PC-9 (cell line): Measurements from ENCODE around the gene SLC25A30. TPM values are rescaled to one million over a fixed set of nuclear protein-coding genes. Genes with fewer than 3 reads are reported as not detected.

Experiments used
- BruUV-seq: library from RNA; stranded (reverse); fragments of 400-500 nt; replicated peaks from 2 replicates; lab custom pipeline; 2021; lab: Mats Ljungman, UMichigan
- CTCF ChIA-PET: fragments of 300-600 bp; sonication (Branson Sonifier 250); formaldehyde crosslinking; loops from one replicate; lab custom pipeline; 2022; ENCODE audit warnings: antibody characterized with exemption; lab: Charles Lee
- POLR2A ChIA-PET: fragments of 300-600 bp; sonication (Branson Sonifier 250); formaldehyde crosslinking; loops from one replicate; lab custom pipeline; 2022; ENCODE audit warnings: antibody characterized with exemption; ENCODE audit not compliant: unreplicated experiment; lab: Charles Lee
- DNase-seq, 2 experiments: peaks; one replicate each; pipeline versions ENCODE4 v3.0.0 to v3.0.0-alpha.2; 2015 to 2022; ENCODE audit warnings: mixed read lengths in 1 of 2
- H2AFZ ChIP-seq: fragments of 200-600 bp; sonication (generic); 2 replicates; pipeline ENCODE4 v1.8.1; 2017; ENCODE audit warnings: antibody characterized with exemption
- H3F3A ChIP-seq: fragments of 200-600 bp; sonication (generic); 2 replicates; pipeline ENCODE4 v1.8.1; 2017; ENCODE audit warnings: antibody characterized with exemption, mild to moderate bottlenecking, low read depth; ENCODE audit not compliant: insufficient read depth
- H3K27ac ChIP-seq: fragments of 200-600 bp; sonication (generic); 2 replicates; pipeline ENCODE4 v1.6.1; 2016; ENCODE audit warnings: mixed run types
- H3K27me3 ChIP-seq: fragments of 200-600 bp; sonication (generic); 2 replicates; pipeline ENCODE4 v1.6.1; 2016; ENCODE audit warnings: low read depth, mixed run types; ENCODE audit not compliant: insufficient read depth
- H3K36me3 ChIP-seq: fragments of 200-600 bp; sonication (generic); 2 replicates; pipeline ENCODE4 v1.6.1; 2016; ENCODE audit warnings: low read depth, mixed run types
- H3K4me1 ChIP-seq: fragments of 200-600 bp; sonication (generic); replicated peaks from 2 replicates; pipeline ENCODE4 v1.6.1; 2016; ENCODE audit warnings: mixed run types; ENCODE audit not compliant: insufficient read depth
- H3K4me2 ChIP-seq: fragments of 200-600 bp; sonication (generic); 2 replicates; pipeline ENCODE4 v1.6.1; 2017; ENCODE audit warnings: mixed run types
- H3K4me3 ChIP-seq: fragments of 200-600 bp; sonication (generic); 2 replicates; pipeline ENCODE4 v1.6.1; 2016; ENCODE audit warnings: mixed run types
- H3K79me2 ChIP-seq: fragments of 200-600 bp; sonication (generic); 2 replicates; pipeline ENCODE4 v1.6.1; 2017; ENCODE audit warnings: low read depth, mixed run types
- H3K9me2 ChIP-seq: fragments of 200-600 bp; sonication (generic); 2 replicates; pipeline ENCODE4 v1.8.1; 2017; ENCODE audit warnings: mild to moderate bottlenecking; ENCODE audit not compliant: insufficient read depth
- H3K9me3 ChIP-seq: fragments of 200-600 bp; sonication (generic); 2 replicates; pipeline ENCODE4 v1.8.1; 2016; ENCODE audit warnings: low read depth; ENCODE audit not compliant: insufficient read depth
- H4K20me1 ChIP-seq: fragments of 200-600 bp; sonication (generic); 2 replicates; pipeline ENCODE4 v1.8.1; 2017; ENCODE audit not compliant: insufficient read depth
- EZH2 ChIP-seq: fragments of 200-600 bp; sonication (generic); IDR thresholded peaks from 2 replicates; pipeline ENCODE4 v1.8.0; 2017; ENCODE audit warnings: antibody characterized with exemption, low read depth
- intact Hi-C: fragments of 100-400 bp; cut with micrococcal nuclease; formaldehyde crosslinking; loops from one replicate; pipeline ENCODE4 v1.10.0; 2022; ENCODE audit not compliant: unreplicated experiment
- total RNA-seq: library from RNA; stranded (reverse); gene quantifications from 2 replicates; pipeline ENCODE4 v1.2.3, GENCODE V29; 2021
- TF ChIP-seq, protein P1 (sequence below): fragments of 200-600 bp; sonication (generic); conservative IDR thresholded peaks from 2 replicates; pipeline ENCODE4 v1.6.1; 2017; ENCODE audit warnings: mixed run types, antibody characterized with exemption, mild to moderate bottlenecking, moderate library complexity

Gene SLC25A30
- total RNA-seq, 1 experiment from 2014 or later = 11.2 TPM

- Histone ChIP-seq H2AFZ (no peak overlapping the region), H3K27ac (no peak overlapping the region), H3K36me3 (0 out of 2 replicates have a peak, but pooled peaks cover 7% of the 10 kb centered on the region), H3F3A (peaks cover 5% of the 10 kb centered on the region; the same call in 1 of the 2 replicates), H3K79me2 (no peaks in the 10 kb centered on the region), H3K9me2 (no peaks in the 10 kb centered on the region), H3K4me2 (no peak overlapping the region), H3K9me3 (no peaks in the 10 kb centered on the region), H3K27me3 (no peaks in the 10 kb centered on the region), H3K4me3 (no peak overlapping the region), H3K4me1 (no peaks in the 10 kb centered on the region), H4K20me1 (peaks cover 7% of the 10 kb centered on the region; the same call in 1 of the 2 replicates)
- DNase-seq = no peak
- ChIA-PET POLR2A (interaction anchor here (0.6 kb wide), 1 partner anchor 1472 kb away, joined by 6 read pairs; no protein-coding TSS in a partner anchor), CTCF (interaction anchor here (0.7 kb wide), 1 partner anchor 25 kb away, joined by 6 read pairs; no protein-coding TSS in a partner anchor)
- no peak for TF ChIP-seq EZH2
- TF ChIP-seq, protein P1, sequence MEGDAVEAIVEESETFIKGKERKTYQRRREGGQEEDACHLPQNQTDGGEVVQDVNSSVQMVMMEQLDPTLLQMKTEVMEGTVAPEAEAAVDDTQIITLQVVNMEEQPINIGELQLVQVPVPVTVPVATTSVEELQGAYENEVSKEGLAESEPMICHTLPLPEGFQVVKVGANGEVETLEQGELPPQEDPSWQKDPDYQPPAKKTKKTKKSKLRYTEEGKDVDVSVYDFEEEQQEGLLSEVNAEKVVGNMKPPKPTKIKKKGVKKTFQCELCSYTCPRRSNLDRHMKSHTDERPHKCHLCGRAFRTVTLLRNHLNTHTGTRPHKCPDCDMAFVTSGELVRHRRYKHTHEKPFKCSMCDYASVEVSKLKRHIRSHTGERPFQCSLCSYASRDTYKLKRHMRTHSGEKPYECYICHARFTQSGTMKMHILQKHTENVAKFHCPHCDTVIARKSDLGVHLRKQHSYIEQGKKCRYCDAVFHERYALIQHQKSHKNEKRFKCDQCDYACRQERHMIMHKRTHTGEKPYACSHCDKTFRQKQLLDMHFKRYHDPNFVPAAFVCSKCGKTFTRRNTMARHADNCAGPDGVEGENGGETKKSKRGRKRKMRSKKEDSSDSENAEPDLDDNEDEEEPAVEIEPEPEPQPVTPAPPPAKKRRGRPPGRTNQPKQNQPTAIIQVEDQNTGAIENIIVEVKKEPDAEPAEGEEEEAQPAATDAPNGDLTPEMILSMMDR = no peak
- no TSS peak for BruUV-seq
- intact Hi-C loops = no loop called here
Observed at GRCh38 chr13:45353895-45354294, 64.3 kb downstream of the SLC25A30 start.

GRCh38 chr13:45352031-45352430, 66.1 kb downstream of the SLC25A30 start:
- POLR2A ChIA-PET = no interaction called here
- Histone ChIP-seq H2AFZ (no peak overlapping the region), H3K79me2 (no peaks in the 10 kb centered on the region)

GRCh38 chr13:45350152-45350551, 68.0 kb downstream of the SLC25A30 start:
- H3K4me3 ChIP-seq = no peak overlapping the region
- ChIA-PET POLR2A (no interaction called here), CTCF (no interaction called here)

More at GRCh38 chr13:45352031-45352430, 66.1 kb downstream of the SLC25A30 start:
- Histone ChIP-seq H3K27me3 (no peaks in the 10 kb centered on the region), H3K9me3 (no peaks in the 10 kb centered on the region), H3K36me3 (peaks cover 10% of the 10 kb centered on the region; the same call in 1 of the 2 replicates), H3K4me1 (no peaks in the 10 kb centered on the region), H3K4me2 (no peak overlapping the region), H3K9me2 (no peaks in the 10 kb centered on the region), H3K4me3 (no peak overlapping the region), H3K27ac (no peak overlapping the region), H3F3A (peaks cover 17% of the 10 kb centered on the region; the same call in 1 of the 2 replicates), H4K20me1 (peaks cover 7% of the 10 kb centered on the region; the same call in 1 of the 2 replicates)
- TF ChIP-seq, protein P1 = no peak
- TF ChIP-seq EZH2 = no peak
- peak in 1 of 2 experiments; percentile 52 for DNase-seq
- intact Hi-C loops = loop anchor here (1.0 kb wide), 1 partner anchor 13 kb away; no protein-coding TSS in a partner anchor
- BruUV-seq = no TSS peak
- CTCF ChIA-PET = interaction anchor here (0.5 to 0.6 kb wide), 2 partner anchors 23 to 380 kb away, joined by 3 to 5 read pairs; no protein-coding TSS in a partner anchor

More at GRCh38 chr13:45350152-45350551, 68.0 kb downstream of the SLC25A30 start:
- TF ChIP-seq, protein P1 = no peak
- Histone ChIP-seq H3K4me2 (no peak overlapping the region), H3K27me3 (no peaks in the 10 kb centered on the region), H4K20me1 (peaks cover 3% of the 10 kb centered on the region; the same call in 1 of the 2 replicates), H3K9me3 (no peaks in the 10 kb centered on the region), H3K36me3 (peaks cover 10% of the 10 kb centered on the region; the same call in 1 of the 2 replicates), H3K27ac (no peak overlapping the region), H3K79me2 (no peaks in the 10 kb centered on the region), H3K9me2 (no peaks in the 10 kb centered on the region), H2AFZ (no peak overlapping the region), H3F3A (peaks cover 12% of the 10 kb centered on the region; the same call in 1 of the 2 replicates), H3K4me1 (no peaks in the 10 kb centered on the region)
- BruUV-seq = no TSS peak
- DNase-seq = no peak
- intact Hi-C loops = no loop called here
